HK-2 (cell line): ENCODE results near the gene DLK1.
A peak's percentile ranks its signal among the peaks of the same experiment; 100 is the strongest.

Experiments used
- DNase-seq: peaks from one replicate; pipeline ENCODE4 v3.0.0-alpha.2; 2018; ENCODE audit not compliant: unreplicated experiment

Gene DLK1

GRCh38 chr14:100726550-100727085 lies at the start of gene DLK1:
Gene DLK1, plus strand, starts transcription at chr14:100726892. Its CDS starts 177 bp downstream, at chr14:100727069.
- DNase-seq: no peak

- DNase-seq: no peak
Observed at GRCh38 chr14:100677152-100677551, 49.5 kb upstream of the DLK1 start.

GRCh38 chr14:100677554-100678468 lies 48.9 kb upstream of the DLK1 start:
- DNase-seq: no peak

GRCh38 chr14:100678469-100678828 lies 48.2 kb upstream of the DLK1 start:
- DNase-seq: no peak

GRCh38 chr14:100679153-100679552 lies 47.5 kb upstream of the DLK1 start:
- DNase-seq: no peak

GRCh38 chr14:100679707-100680438 lies 46.8 kb upstream of the DLK1 start:
- DNase-seq: peak; percentile 21

- no peak for DNase-seq
Observed at GRCh38 chr14:100680439-100681051, 46.1 kb upstream of the DLK1 start.

GRCh38 chr14:100681111-100681510 lies 45.6 kb upstream of the DLK1 start:
- DNase-seq: no peak

GRCh38 chr14:100682749-100683148 lies 43.9 kb upstream of the DLK1 start:
- no peak for DNase-seq

- DNase-seq: no peak
Observed at GRCh38 chr14:100683578-100683977, 43.1 kb upstream of the DLK1 start.

- DNase-seq: no peak
Observed at GRCh38 chr14:100684154-100684553, 42.5 kb upstream of the DLK1 start.

GRCh38 chr14:100684961-100685360 lies 41.7 kb upstream of the DLK1 start:
- no peak for DNase-seq

- DNase-seq: no peak
Observed at GRCh38 chr14:100686858-100687257, 39.8 kb upstream of the DLK1 start.

GRCh38 chr14:100687386-100687785 lies 39.3 kb upstream of the DLK1 start:
- no peak for DNase-seq

GRCh38 chr14:100688051-100688450 lies 38.6 kb upstream of the DLK1 start:
- no peak for DNase-seq

- DNase-seq: peak; percentile 14
Observed at GRCh38 chr14:100688598-100689461, 37.9 kb upstream of the DLK1 start.

- no peak for DNase-seq
Observed at GRCh38 chr14:100690672-100691071, 36.0 kb upstream of the DLK1 start.

GRCh38 chr14:100691395-100692056 lies 35.2 kb upstream of the DLK1 start:
- no peak for DNase-seq

GRCh38 chr14:100692256-100692655 lies 34.4 kb upstream of the DLK1 start:
- DNase-seq: no peak

- DNase-seq: peak; percentile 87
Observed at GRCh38 chr14:100692859-100693558, 33.7 kb upstream of the DLK1 start.
